ENCODE data around the gene ABHD8.

DNA sequence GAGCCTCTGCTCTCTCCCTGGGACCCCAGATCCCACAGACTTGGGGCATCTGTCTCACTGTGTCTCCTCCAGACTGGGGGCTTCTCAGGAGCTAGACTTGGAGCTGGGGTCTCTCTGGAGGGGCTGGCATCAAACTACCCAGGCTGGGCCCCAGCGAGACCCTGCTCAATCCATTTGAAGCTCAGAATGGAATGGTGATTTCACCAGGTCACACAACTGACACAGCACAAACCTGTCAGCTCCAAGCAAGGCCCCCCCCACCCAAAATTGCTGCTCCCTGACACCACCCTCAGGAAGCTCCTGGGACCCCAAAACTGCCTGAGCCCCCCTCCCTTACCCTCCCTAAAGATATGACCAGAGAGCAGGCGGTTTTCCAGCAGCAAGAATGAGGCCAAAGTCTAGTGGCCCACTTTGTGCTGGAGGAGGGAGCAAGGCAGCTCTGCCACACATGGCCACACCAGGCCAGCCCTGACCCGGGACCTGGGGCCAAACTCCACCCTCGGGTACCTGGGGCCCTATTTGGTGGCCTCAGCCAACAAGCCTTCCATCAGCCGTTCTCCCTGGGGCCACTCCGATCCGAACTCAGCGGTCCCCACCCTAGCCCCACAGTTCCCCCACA lies 59.9 kb downstream of the ABHD8 start:
- TF ChIP-seq POLR2A (IDR thresholded peaks at IDR 0.05; ENCODE audit: extremely low read depth, insufficient read length), result no peak
- TF ChIP-seq, protein P1, sequence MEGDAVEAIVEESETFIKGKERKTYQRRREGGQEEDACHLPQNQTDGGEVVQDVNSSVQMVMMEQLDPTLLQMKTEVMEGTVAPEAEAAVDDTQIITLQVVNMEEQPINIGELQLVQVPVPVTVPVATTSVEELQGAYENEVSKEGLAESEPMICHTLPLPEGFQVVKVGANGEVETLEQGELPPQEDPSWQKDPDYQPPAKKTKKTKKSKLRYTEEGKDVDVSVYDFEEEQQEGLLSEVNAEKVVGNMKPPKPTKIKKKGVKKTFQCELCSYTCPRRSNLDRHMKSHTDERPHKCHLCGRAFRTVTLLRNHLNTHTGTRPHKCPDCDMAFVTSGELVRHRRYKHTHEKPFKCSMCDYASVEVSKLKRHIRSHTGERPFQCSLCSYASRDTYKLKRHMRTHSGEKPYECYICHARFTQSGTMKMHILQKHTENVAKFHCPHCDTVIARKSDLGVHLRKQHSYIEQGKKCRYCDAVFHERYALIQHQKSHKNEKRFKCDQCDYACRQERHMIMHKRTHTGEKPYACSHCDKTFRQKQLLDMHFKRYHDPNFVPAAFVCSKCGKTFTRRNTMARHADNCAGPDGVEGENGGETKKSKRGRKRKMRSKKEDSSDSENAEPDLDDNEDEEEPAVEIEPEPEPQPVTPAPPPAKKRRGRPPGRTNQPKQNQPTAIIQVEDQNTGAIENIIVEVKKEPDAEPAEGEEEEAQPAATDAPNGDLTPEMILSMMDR (IDR thresholded peaks at IDR 0.05; ENCODE audit: low read depth, low read length), result no peak

All from NB4 (cell line).